IMR-90 (cell line): ENCODE results near the gene MMEL1. TPM values are rescaled to one million over a fixed set of nuclear protein-coding genes. Genes with fewer than 3 reads are reported as not detected.

Experiments
- ATAC-seq: fragments of 200-7000 bp; cut with Tn5 transposase; 2 replicates; pipeline ENCODE4 v1.9.1; 2020; ENCODE audit warnings: low read depth, mild to moderate bottlenecking, moderate library complexity
- BruUV-seq: library from RNA; stranded (reverse); fragments of 400-500 nt; replicated peaks from 2 replicates; lab custom pipeline; 2021; lab: Mats Ljungman, UMichigan
- CTCF ChIA-PET: fragments of 300-600 bp; formaldehyde crosslinking; extraction: SDS; loops from one replicate; lab custom pipeline; 2021; ENCODE audit warnings: antibody characterized with exemption; lab: Yijun Ruan, JAX
- POLR2A ChIA-PET: fragments of 300-600 bp; sonication (Branson Sonifier 250); formaldehyde crosslinking; loops from one replicate; lab custom pipeline; 2022; ENCODE audit warnings: antibody characterized with exemption; ENCODE audit not compliant: unreplicated experiment; lab: Charles Lee
- DNase-seq: peaks from one replicate; pipeline ENCODE4 v3.0.0; 2013
- H2AFZ ChIP-seq: replicated peaks from 2 replicates; pipeline ENCODE3; 2013; ENCODE audit warnings: low read length, mild to moderate bottlenecking; ENCODE audit not compliant: poor library complexity
- H2AK5ac ChIP-seq: 2 replicates; pipeline ENCODE4 v1.6.1; 2013; ENCODE audit warnings: low read depth, low read length, inconsistent platforms
- H2AK9ac ChIP-seq: replicated peaks from 2 replicates; pipeline ENCODE3; 2013; ENCODE audit warnings: mild to moderate bottlenecking, low read depth, low read length, moderate library complexity; ENCODE audit not compliant: poor library complexity
- H2BK120ac ChIP-seq: 2 replicates; pipeline ENCODE4 v1.6.1; 2013; ENCODE audit warnings: low read depth, low read length, inconsistent platforms
- H2BK15ac ChIP-seq: 3 replicates; pipeline ENCODE4 v1.6.1; 2013; ENCODE audit warnings: low read depth, low read length, inconsistent platforms
- H2BK20ac ChIP-seq: 2 replicates; pipeline ENCODE4 v1.6.1; 2013; ENCODE audit warnings: low read depth, mild to moderate bottlenecking, inconsistent platforms, low read length, moderate library complexity
- H2BK5ac ChIP-seq: 2 replicates; pipeline ENCODE4 v1.6.1; 2013; ENCODE audit warnings: mild to moderate bottlenecking, low read depth, low read length, inconsistent platforms; ENCODE audit not compliant: poor library complexity, severe bottlenecking
- H3K14ac ChIP-seq: replicated peaks from 2 replicates; pipeline ENCODE4 v1.6.1; 2013; ENCODE audit warnings: low read depth, low read length, inconsistent platforms
- H3K18ac ChIP-seq: 2 replicates; pipeline ENCODE4 v1.6.1; 2013; ENCODE audit warnings: low read depth, low read length, control low read depth
- H3K23ac ChIP-seq: 2 replicates; pipeline ENCODE4 v1.6.1; 2013; ENCODE audit warnings: low read depth, low read length, inconsistent platforms
- H3K27ac ChIP-seq: 2 replicates; pipeline ENCODE4 v1.5.1; 2013; ENCODE audit warnings: mild to moderate bottlenecking, control low read depth, low read length; ENCODE audit not compliant: insufficient read depth
- H3K27me3 ChIP-seq: 2 replicates; pipeline ENCODE4 v1.6.1; 2013; ENCODE audit warnings: low read length; ENCODE audit not compliant: control insufficient read depth, insufficient read depth
- H3K36me3 ChIP-seq: 2 replicates; pipeline ENCODE4 v1.6.1; 2013; ENCODE audit warnings: low read length, mixed read lengths; ENCODE audit not compliant: control insufficient read depth, insufficient read depth
- H3K4ac ChIP-seq: 2 replicates; pipeline ENCODE4 v1.6.1; 2013; ENCODE audit warnings: low read depth, low read length, inconsistent platforms
- H3K4me1 ChIP-seq: 2 replicates; pipeline ENCODE4 v1.6.1; 2013; ENCODE audit warnings: low read length, mixed read lengths; ENCODE audit not compliant: control insufficient read depth, insufficient read depth
- H3K4me2 ChIP-seq: 2 replicates; pipeline ENCODE4 v1.6.1; 2013; ENCODE audit warnings: low read depth, mild to moderate bottlenecking, control low read depth, low read length, moderate library complexity
- H3K4me3 ChIP-seq: 2 replicates; pipeline ENCODE4 v1.5.1; 2013; ENCODE audit warnings: low read depth, mild to moderate bottlenecking, control low read depth, low read length, moderate library complexity; ENCODE audit not compliant: insufficient read depth
- H3K56ac ChIP-seq: 2 replicates; pipeline ENCODE4 v1.6.1; 2013; ENCODE audit warnings: low read length, inconsistent platforms; ENCODE audit not compliant: insufficient read depth; ENCODE audit errors: extremely low read depth
- H3K79me1 ChIP-seq, 2 experiments: 2 replicates each; pipeline ENCODE4 v1.6.1; 2013; ENCODE audit warnings: low read length in 2 of 2, inconsistent platforms in 1 of 2, low read depth in 1 of 2
- H3K9ac ChIP-seq: 2 replicates; pipeline ENCODE4 v1.6.1; 2013; ENCODE audit warnings: low read depth, low read length, control low read depth
- H3K9me1 ChIP-seq: 2 replicates; pipeline ENCODE4 v1.6.1; 2013; ENCODE audit warnings: low read length, inconsistent platforms; ENCODE audit not compliant: insufficient read depth
- H3K9me3 ChIP-seq: 2 replicates; pipeline ENCODE4 v1.6.1; 2013; ENCODE audit warnings: low read length; ENCODE audit not compliant: control insufficient read depth, insufficient read depth
- H4K20me1 ChIP-seq: 2 replicates; pipeline ENCODE4 v1.6.1; 2013; ENCODE audit warnings: low read length, inconsistent platforms; ENCODE audit not compliant: insufficient read depth
- H4K5ac ChIP-seq: 2 replicates; pipeline ENCODE4 v1.6.1; 2013; ENCODE audit warnings: mild to moderate bottlenecking, low read depth, low read length, control low read depth
- H4K8ac ChIP-seq, 2 experiments: 2 replicates each; pipeline ENCODE4 v1.6.1; 2013; ENCODE audit warnings: low read depth in 2 of 2, low read length in 2 of 2, control low read depth in 1 of 2, inconsistent platforms in 1 of 2
- H4K91ac ChIP-seq: 2 replicates; pipeline ENCODE4 v1.6.1; 2013; ENCODE audit warnings: low read depth, low read length, inconsistent platforms; ENCODE audit not compliant: insufficient read depth
- BHLHE40 ChIP-seq: fragments of 150-350 bp; IDR thresholded peaks from 2 replicates; pipeline ENCODE4 v1.6.1; 2016; ENCODE audit warnings: mild to moderate bottlenecking, low read depth, low read length
- CEBPB ChIP-seq: IDR thresholded peaks from 2 replicates; pipeline ENCODE4 v1.6.1; 2012; ENCODE audit warnings: low read depth, low read length, improper control_type of control experiment
- CHD1 ChIP-seq: IDR thresholded peaks from 2 replicates; pipeline ENCODE4 v1.6.1; 2012; ENCODE audit warnings: low read depth, low read length, improper control_type of control experiment
- CTCF ChIP-seq: conservative IDR thresholded peaks from 2 replicates; pipeline ENCODE4 v1.5.1; 2012; ENCODE audit warnings: mild to moderate bottlenecking, low read depth, low read length, improper control_type of control experiment
- ELK1 ChIP-seq: fragments of 150-350 bp; IDR thresholded peaks from 2 replicates; pipeline ENCODE4 v1.6.1; 2016; ENCODE audit warnings: low read depth, mild to moderate bottlenecking, low read length, moderate library complexity, borderline replicate concordance
- FOS ChIP-seq: fragments of 150-350 bp; IDR thresholded peaks from 2 replicates; pipeline ENCODE4 v1.6.1; 2016; ENCODE audit warnings: low read depth, low read length
- MAFK ChIP-seq: IDR thresholded peaks from 2 replicates; pipeline ENCODE4 v1.6.1; 2012; ENCODE audit warnings: low read depth, low read length, improper control_type of control experiment
- MXI1 ChIP-seq: IDR thresholded peaks from 2 replicates; pipeline ENCODE4 v1.6.1; 2012; ENCODE audit warnings: low read depth, mild to moderate bottlenecking, low read length, moderate library complexity, borderline replicate concordance
- NFE2L2 ChIP-seq: fragments of 150-350 bp; IDR thresholded peaks from 2 replicates; pipeline ENCODE4 v1.6.1; 2016; ENCODE audit warnings: low read depth, mild to moderate bottlenecking, low read length
- POLR2A ChIP-seq: IDR thresholded peaks from 2 replicates; pipeline ENCODE4 v1.6.1; 2012; ENCODE audit warnings: mild to moderate bottlenecking, low read depth, low read length
- RAD21 ChIP-seq: IDR thresholded peaks from 2 replicates; pipeline ENCODE4 v1.6.1; 2012; ENCODE audit warnings: low read length, improper control_type of control experiment
- RCOR1 ChIP-seq: IDR thresholded peaks from 2 replicates; pipeline ENCODE4 v1.6.1; 2012; ENCODE audit warnings: mild to moderate bottlenecking, low read length, improper control_type of control experiment; ENCODE audit not compliant: insufficient replicate concordance
- RFX5 ChIP-seq: IDR thresholded peaks from 2 replicates; pipeline ENCODE4 v1.8.0; 2012; ENCODE audit warnings: low read depth, mild to moderate bottlenecking, low read length, moderate library complexity
- USF2 ChIP-seq: fragments of 150-350 bp; IDR thresholded peaks from 2 replicates; pipeline ENCODE4 v1.6.1; 2017; ENCODE audit warnings: mild to moderate bottlenecking, antibody characterized with exemption, low read length, low read depth
- WGBS, 2 experiments: methylation state at CpG; one replicate each; pipeline versions ENCODE4 v1.1.5 to v1.1.7; 2013; ENCODE audit warnings: missing lambda C conversion rate in 2 of 2; ENCODE audit not compliant: insufficient read length in 1 of 2; ENCODE audit errors: extremely low coverage in 2 of 2; 5-methylcytosine and 5-hydroxymethylcytosine counted together
- dilution Hi-C: fragments of 300-500 bp; cut with HindIII; formaldehyde crosslinking; loops from one replicate; pipeline ENCODE4 v1.14.3; 2018; ENCODE audit warnings: low sequenced_read_pairs; ENCODE audit not compliant: unreplicated experiment
- in situ Hi-C: fragments of 300-500 bp; cut with MboI; formaldehyde crosslinking; loops from 3 replicates; pipeline ENCODE4 v1.14.3; 2019; ENCODE audit warnings: low sequenced_read_pairs, inconsistent platforms, mixed read lengths
- intact Hi-C: fragments of 100-400 bp; cut with micrococcal nuclease; formaldehyde crosslinking; loops from 2 replicates; pipeline ENCODE4 v1.10.0; 2022
- polyA plus RNA-seq, 3 experiments: library from polyadenylated mRNA; depleted of rRNA; stranded (reverse); fragments of >200 nt; gene quantifications; 2 replicates each; pipeline ENCODE4 v1.2.3, GENCODE V29; 2012; ENCODE audit warnings: low replicate concordance in 1 of 3
- total RNA-seq: library from RNA; depleted of rRNA; stranded (reverse); fragments of >200 nt; gene quantifications from 2 replicates; pipeline ENCODE4 v1.2.3, GENCODE V29; 2012

Gene MMEL1
- total and polyA plus RNA-seq, 2 of the 4 experiments (the other 2 are of a cell fraction) = under 0.01 to 0.12 TPM

GRCh38 chr1:2644171-2644570 is 11.4 kb upstream of the MMEL1 start:
- BruUV-seq = no TSS peak
- H3K9me1 ChIP-seq = no peaks in the 10 kb centered on the region
- no peak overlapping the region for H2AK5ac ChIP-seq
- in situ Hi-C loops (no loop called here), intact Hi-C loops (no loop called here), dilution Hi-C loops (no loop called here)
- DNase-seq (no peak), ATAC-seq (no peak)
- no peak overlapping the region for H4K5ac ChIP-seq
- no peak for TF ChIP-seq POLR2A
- TF ChIP-seq BHLHE40 = no peak
- TF ChIP-seq RCOR1 = no peak
- no peak for TF ChIP-seq RAD21
- no peak for TF ChIP-seq NFE2L2
- no peak for TF ChIP-seq CTCF
- no peak for TF ChIP-seq MXI1
- no peak for TF ChIP-seq MAFK
- TF ChIP-seq CEBPB = no peak
- no peak for TF ChIP-seq USF2
- no peak for TF ChIP-seq FOS
- TF ChIP-seq CHD1 = no peak
- TF ChIP-seq RFX5 = no peak
- no peak for TF ChIP-seq ELK1
- H2BK120ac ChIP-seq = no peak overlapping the region
- H3K79me1 ChIP-seq = no peaks in the 10 kb centered on the region; a peak in 1 of 4 replicates
- H3K27me3 ChIP-seq = no peaks in the 10 kb centered on the region
- H2AFZ ChIP-seq = peak overlapping the region; percentile 7
- H3K4me2 ChIP-seq = no peak overlapping the region
- H2AK9ac ChIP-seq = no peak overlapping the region
- H3K18ac ChIP-seq = no peak overlapping the region
- peaks cover 2% of the 10 kb centered on the region for H3K9me3 ChIP-seq
- POLR2A ChIA-PET = no interaction called here
- CTCF ChIA-PET = no interaction called here
- no peak overlapping the region for H2BK5ac ChIP-seq
- no peak overlapping the region for H4K91ac ChIP-seq
- no CpG with 5 or more reads among the region's 14 CpGs for WGBS, 2 experiments
- no peaks in the 10 kb centered on the region for H3K4me1 ChIP-seq
- H3K23ac ChIP-seq = no peak overlapping the region
- H3K4me3 ChIP-seq = no peak overlapping the region
- no peak overlapping the region for H3K9ac ChIP-seq
- no peak overlapping the region for H3K4ac ChIP-seq
- no peak overlapping the region for H2BK15ac ChIP-seq
- no peak overlapping the region for H3K56ac ChIP-seq
- H3K14ac ChIP-seq = no peak overlapping the region
- H3K27ac ChIP-seq = no peak overlapping the region
- H2BK20ac ChIP-seq = no peak overlapping the region
- no peaks in the 10 kb centered on the region for H4K20me1 ChIP-seq
- H3K36me3 ChIP-seq = no peaks in the 10 kb centered on the region
- H4K8ac ChIP-seq = no peak overlapping the region
